ENCODE results near the gene PABPN1L. TPM values are rescaled to one million over a fixed set of nuclear protein-coding genes. Genes with fewer than 3 reads are reported as not detected.

Gene PABPN1L
- total and polyA plus RNA-seq, 10 of the 15 experiments (the other 5 are each of a cell fraction or from before 2014, with no cell fraction given) = not detected

DNA sequence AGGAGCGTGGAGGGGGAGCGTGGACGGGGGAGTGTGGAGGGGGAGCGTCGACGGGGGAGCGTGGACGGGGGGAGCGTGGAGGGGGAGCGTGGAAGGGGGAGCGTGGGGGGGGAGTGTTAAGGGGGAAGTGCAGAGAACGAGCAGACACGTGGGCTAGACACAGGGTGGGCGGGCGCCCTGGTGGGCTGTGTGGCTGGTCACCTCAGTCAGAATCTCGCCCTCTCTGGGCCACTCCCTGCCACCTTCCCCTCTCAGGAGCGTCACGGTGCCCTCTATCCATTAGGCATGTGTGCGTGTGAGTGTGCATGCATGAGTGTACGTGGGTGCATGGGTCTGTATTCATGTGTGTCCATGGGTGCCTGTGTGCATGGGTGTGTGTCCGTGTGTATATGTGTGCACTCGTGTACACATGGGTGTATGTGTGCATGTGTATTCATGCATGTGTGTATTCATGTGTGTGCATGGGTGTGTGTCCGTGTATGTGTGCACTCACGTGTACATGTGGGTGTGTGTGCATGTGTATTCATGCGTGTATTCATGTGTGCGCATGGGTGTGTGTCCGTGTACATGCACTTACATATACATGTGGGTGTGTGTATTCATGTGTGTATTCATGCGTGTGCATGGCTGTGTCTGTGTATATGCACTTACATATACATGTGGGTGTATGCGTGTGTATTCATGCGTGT, 49.3 kb upstream of the PABPN1L start:
- H3K79me2 ChIP-seq (ENCODE audit: control insufficient read depth, insufficient read depth, low read length) = peaks cover 3% of the 10 kb centered on the region
- H3K36me3 ChIP-seq (ENCODE audit: control insufficient read depth in 2 of 2, insufficient read depth in 2 of 2, low read length in 1 of 2) = peaks cover 0 to 4% of the 10 kb centered on the region in 2 experiments; a peak in 3 of 4 replicates
- no peak overlapping the region for H3K4me2 ChIP-seq (ENCODE audit: control insufficient read depth, insufficient read depth)
- H2AFZ ChIP-seq (ENCODE audit: control insufficient read depth, low read depth, low read length) = no peak overlapping the region
- H3K4me3 ChIP-seq = no peak overlapping the region
- ChIA-PET POLR2A (no interaction called here), RAD21 (ENCODE audit: unreplicated experiment) (no interaction called here), SMC1A (ENCODE audit: uncharacterized antibody, unreplicated experiment) (no interaction called here), CTCF (no interaction called here)
- H3K27ac ChIP-seq (ENCODE audit: control insufficient read depth, insufficient read depth) = no peak overlapping the region
- DNase-seq (ENCODE audit: low read depth, low spot score) (no peak), FAIRE-seq (no peak), ATAC-seq (no peak)
- intact Hi-C loops (cut with micrococcal nuclease; ENCODE audit: unreplicated experiment) = no loop called here
- no peak overlapping the region for H3K9ac ChIP-seq (ENCODE audit: control insufficient read depth, insufficient read depth, low read length)
- TF ChIP-seq ZNF24 (IDR thresholded peaks at IDR 0.05) (no peak), NR2C2 (IDR thresholded peaks at IDR 0.05; ENCODE audit: borderline replicate concordance, control insufficient read depth, insufficient read length, low read depth) (peak; percentile 41)
- peaks cover 2% of the 10 kb centered on the region; the same call in 1 of the 2 replicates for H4K20me1 ChIP-seq (ENCODE audit: control insufficient read depth, insufficient read depth)
- WGBS (ENCODE audit: insufficient coverage, insufficient replicate concordance, low lambda C conversion rate, missing lambda C conversion rate) = 98% methylated on average over 15 of the region's 30 CpGs
- BruUV-seq (replicated peaks) = no TSS peak
- in situ Hi-C loops (cut with MboI) = no loop called here
- H3K27me3 ChIP-seq (replicated peaks in 1 of 2; ENCODE audit: control insufficient read depth in 2 of 2, insufficient read depth in 2 of 2, low read length in 1 of 2) = no peaks in the 10 kb centered on the region
- H3K9me3 ChIP-seq (replicated peaks; ENCODE audit: control insufficient read depth, insufficient read depth, low read length) = no peaks in the 10 kb centered on the region
- H3K4me1 ChIP-seq (ENCODE audit: control insufficient read depth, insufficient read depth, low read length) = peaks cover 2% of the 10 kb centered on the region; the same call in 1 of the 2 replicates

DNA sequence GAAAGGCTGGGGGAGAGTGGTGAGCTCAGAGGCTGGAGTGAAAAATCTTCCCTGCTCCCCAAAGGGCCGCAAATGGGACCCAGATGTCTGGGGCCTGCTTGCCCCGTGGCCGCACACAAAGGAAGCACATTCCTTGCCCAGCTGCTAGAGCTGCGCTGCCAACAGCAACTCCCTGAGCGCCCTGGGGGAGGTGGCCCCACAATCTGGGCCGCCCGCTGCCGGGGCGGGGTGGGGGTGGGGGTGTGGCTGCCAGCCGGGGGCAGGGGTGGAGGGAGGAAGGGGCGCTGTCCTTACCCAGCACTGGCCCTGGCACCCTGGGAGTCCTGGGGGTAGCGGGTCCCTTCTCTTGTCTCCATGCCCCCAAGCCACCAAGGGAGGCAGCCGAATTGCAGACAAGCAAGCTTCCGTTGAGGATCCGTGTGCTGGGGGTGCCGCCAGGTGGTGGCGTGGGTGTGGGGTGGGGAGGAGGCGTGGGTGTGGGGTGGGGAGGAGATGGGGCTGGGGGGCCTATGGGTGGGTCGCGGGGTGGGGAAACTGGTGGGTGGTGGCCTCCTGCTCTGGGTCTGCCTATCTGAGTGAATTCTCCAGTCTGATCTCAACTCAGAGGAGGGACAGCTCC, 48.4 kb upstream of the PABPN1L start:
- no TSS peak for BruUV-seq (replicated peaks)
- CTCF ChIA-PET = no interaction called here
- Histone ChIP-seq H3K36me3 (ENCODE audit: control insufficient read depth in 2 of 2, insufficient read depth in 2 of 2, low read length in 1 of 2) (peaks cover 0 to 4% of the 10 kb centered on the region in 2 experiments; a peak in 3 of 4 replicates), H3K27ac (ENCODE audit: control insufficient read depth, insufficient read depth) (no peak overlapping the region), H3K27me3 (replicated peaks in 1 of 2; ENCODE audit: control insufficient read depth in 2 of 2, insufficient read depth in 2 of 2, low read length in 1 of 2) (no peaks in the 10 kb centered on the region), H3K9ac (ENCODE audit: control insufficient read depth, insufficient read depth, low read length) (no peak overlapping the region), H3K4me1 (ENCODE audit: control insufficient read depth, insufficient read depth, low read length) (no peaks in the 10 kb centered on the region), H3K79me2 (ENCODE audit: control insufficient read depth, insufficient read depth, low read length) (no peaks in the 10 kb centered on the region), H3K4me2 (ENCODE audit: control insufficient read depth, insufficient read depth) (no peak overlapping the region), H3K9me3 (replicated peaks; ENCODE audit: control insufficient read depth, insufficient read depth, low read length) (no peaks in the 10 kb centered on the region), H2AFZ (ENCODE audit: control insufficient read depth, low read depth, low read length) (no peak overlapping the region), H3K4me3 (no peak overlapping the region), H4K20me1 (ENCODE audit: control insufficient read depth, insufficient read depth) (no peaks in the 10 kb centered on the region)
- FAIRE-seq (no peak), DNase-seq (ENCODE audit: low read depth, low spot score) (no peak), ATAC-seq (no peak)
- in situ Hi-C loops (cut with MboI) (no loop called here), intact Hi-C loops (cut with micrococcal nuclease; ENCODE audit: unreplicated experiment) (no loop called here)
- TF ChIP-seq, protein P1, sequence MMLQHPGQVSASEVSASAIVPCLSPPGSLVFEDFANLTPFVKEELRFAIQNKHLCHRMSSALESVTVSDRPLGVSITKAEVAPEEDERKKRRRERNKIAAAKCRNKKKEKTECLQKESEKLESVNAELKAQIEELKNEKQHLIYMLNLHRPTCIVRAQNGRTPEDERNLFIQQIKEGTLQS (IDR thresholded peaks at IDR 0.05; ENCODE audit: borderline replicate concordance, extremely low read depth, low read depth, low read length) = no peak
- no peak for TF ChIP-seq CUX1 (IDR thresholded peaks at IDR 0.05; ENCODE audit: insufficient replicate concordance, low read depth, low read length)
- TF ChIP-seq YBX1 (IDR thresholded peaks at IDR 0.05) = no peak
- no peak for TF ChIP-seq ETV6 (conservative IDR thresholded peaks at IDR 0.05 in 1 of 2, IDR thresholded peaks at IDR 0.05 in 1 of 2; ENCODE audit: borderline replicate concordance in 1 of 2, low read depth in 1 of 2)
- TF ChIP-seq IKZF1 (conservative IDR thresholded peaks at IDR 0.05) = no peak
- RAD21 ChIA-PET (ENCODE audit: unreplicated experiment) = no interaction called here
- POLR2A ChIA-PET = no interaction called here
- SMC1A ChIA-PET (ENCODE audit: uncharacterized antibody, unreplicated experiment) = no interaction called here
- WGBS (ENCODE audit: insufficient coverage, insufficient replicate concordance, low lambda C conversion rate, missing lambda C conversion rate) = 93% methylated on average over 14 of the region's 20 CpGs
